IMR-90 (cell line): ENCODE results near the gene CUX1.

ENCODE experiments used
- BHLHE40 ChIP-seq: fragments of 150-350 bp; IDR thresholded peaks from 2 replicates; pipeline ENCODE4 v1.6.1; 2016; ENCODE audit warnings: mild to moderate bottlenecking, low read depth, low read length
- CTCF ChIP-seq: conservative IDR thresholded peaks from 2 replicates; pipeline ENCODE4 v1.5.1; 2012; ENCODE audit warnings: mild to moderate bottlenecking, low read depth, low read length, improper control_type of control experiment
- ELK1 ChIP-seq: fragments of 150-350 bp; IDR thresholded peaks from 2 replicates; pipeline ENCODE4 v1.6.1; 2016; ENCODE audit warnings: low read depth, mild to moderate bottlenecking, low read length, moderate library complexity, borderline replicate concordance
- FOS ChIP-seq: fragments of 150-350 bp; IDR thresholded peaks from 2 replicates; pipeline ENCODE4 v1.6.1; 2016; ENCODE audit warnings: low read depth, low read length
- MAZ ChIP-seq: IDR thresholded peaks from 2 replicates; pipeline ENCODE4 v1.6.1; 2012; ENCODE audit warnings: low read depth, mild to moderate bottlenecking, low read length, improper control_type of control experiment, moderate library complexity, borderline replicate concordance
- MXI1 ChIP-seq: IDR thresholded peaks from 2 replicates; pipeline ENCODE4 v1.6.1; 2012; ENCODE audit warnings: low read depth, mild to moderate bottlenecking, low read length, moderate library complexity, borderline replicate concordance
- NFE2L2 ChIP-seq: fragments of 150-350 bp; IDR thresholded peaks from 2 replicates; pipeline ENCODE4 v1.6.1; 2016; ENCODE audit warnings: low read depth, mild to moderate bottlenecking, low read length
- POLR2A ChIP-seq: IDR thresholded peaks from 2 replicates; pipeline ENCODE4 v1.6.1; 2012; ENCODE audit warnings: mild to moderate bottlenecking, low read depth, low read length
- RAD21 ChIP-seq: IDR thresholded peaks from 2 replicates; pipeline ENCODE4 v1.6.1; 2012; ENCODE audit warnings: low read length, improper control_type of control experiment
- RCOR1 ChIP-seq: IDR thresholded peaks from 2 replicates; pipeline ENCODE4 v1.6.1; 2012; ENCODE audit warnings: mild to moderate bottlenecking, low read length, improper control_type of control experiment; ENCODE audit not compliant: insufficient replicate concordance
- SMC3 ChIP-seq: fragments of 150-350 bp; IDR thresholded peaks from 2 replicates; pipeline ENCODE4 v1.6.1; 2016; ENCODE audit warnings: low read depth, mild to moderate bottlenecking, antibody characterized with exemption, low read length, moderate library complexity
- TF ChIP-seq, protein P1 (sequence below): fragments of 150-350 bp; IDR thresholded peaks from 2 replicates; pipeline ENCODE4 v1.6.1; 2017; ENCODE audit warnings: mild to moderate bottlenecking, antibody characterized with exemption, low read length, low read depth

- TF ChIP-seq MXI1 = no peak
- no peak for TF ChIP-seq CTCF
- no peak for TF ChIP-seq SMC3
- TF ChIP-seq RAD21 = no peak
- TF ChIP-seq POLR2A = no peak
- no peak for TF ChIP-seq ELK1
- no peak for TF ChIP-seq MAZ
- no peak for TF ChIP-seq FOS
- TF ChIP-seq RCOR1 = no peak
- TF ChIP-seq BHLHE40 = no peak
- no peak for TF ChIP-seq NFE2L2
- TF ChIP-seq, protein P1, sequence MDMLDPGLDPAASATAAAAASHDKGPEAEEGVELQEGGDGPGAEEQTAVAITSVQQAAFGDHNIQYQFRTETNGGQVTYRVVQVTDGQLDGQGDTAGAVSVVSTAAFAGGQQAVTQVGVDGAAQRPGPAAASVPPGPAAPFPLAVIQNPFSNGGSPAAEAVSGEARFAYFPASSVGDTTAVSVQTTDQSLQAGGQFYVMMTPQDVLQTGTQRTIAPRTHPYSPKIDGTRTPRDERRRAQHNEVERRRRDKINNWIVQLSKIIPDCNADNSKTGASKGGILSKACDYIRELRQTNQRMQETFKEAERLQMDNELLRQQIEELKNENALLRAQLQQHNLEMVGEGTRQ = no peak
Observed at GRCh38 chr7:102188746-102189145, 371.3 kb downstream of the CUX1 start.
